Skeletal muscle satellite cell (primary cell): Measurements from ENCODE around the gene SZT2.
A peak's percentile ranks its signal among the peaks of the same experiment; 100 is the strongest.

Experiments
- H3K27me3 ChIP-seq: 2 replicates; pipeline ENCODE4 v1.7.0; 2013; ENCODE audit warnings: low read length; ENCODE audit not compliant: control insufficient read depth, insufficient read depth
- H3K36me3 ChIP-seq: 2 replicates; pipeline ENCODE4 v1.7.0; 2013; ENCODE audit warnings: mild to moderate bottlenecking, control low read depth, low read length; ENCODE audit not compliant: insufficient read depth
- H3K4me1 ChIP-seq: 2 replicates; pipeline ENCODE4 v1.7.0; 2013; ENCODE audit warnings: low read length; ENCODE audit not compliant: control insufficient read depth, insufficient read depth
- H3K4me2 ChIP-seq: 2 replicates; pipeline ENCODE4 v1.7.0; 2013; ENCODE audit warnings: mild to moderate bottlenecking, low read length
- H3K4me3 ChIP-seq: 2 replicates; pipeline ENCODE4 v1.7.0; 2013; ENCODE audit warnings: low read length
- H3K9ac ChIP-seq: 2 replicates; pipeline ENCODE4 v1.7.0; 2013; ENCODE audit warnings: mild to moderate bottlenecking, low read depth, low read length, moderate library complexity
- H3K9me3 ChIP-seq: replicated peaks from 2 replicates; pipeline ENCODE4 v1.7.0; 2013; ENCODE audit warnings: mild to moderate bottlenecking, control low read depth, low read length

Gene SZT2

DNA sequence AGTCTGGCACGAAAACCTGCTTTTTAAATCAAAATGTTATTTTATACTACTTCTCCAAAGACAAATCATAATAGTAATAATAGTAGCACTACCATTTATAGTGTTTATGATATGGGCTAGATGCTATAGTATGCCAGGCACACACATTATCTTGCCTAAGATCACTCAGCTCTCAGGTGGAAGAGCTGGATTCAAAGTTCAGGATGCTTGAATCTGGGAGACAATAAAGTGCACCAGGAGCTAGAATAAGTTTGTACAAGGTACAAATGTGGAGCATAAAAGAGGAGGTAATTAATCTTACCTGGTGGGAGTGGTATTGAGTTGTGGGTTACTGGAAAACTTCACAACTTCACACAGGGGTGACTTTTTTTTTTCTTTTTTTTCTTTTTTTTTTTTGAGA is 11.9 kb upstream of the SZT2 start:
- Histone ChIP-seq H3K36me3 (peaks cover 11% of the 10 kb centered on the region), H3K9ac (no peak overlapping the region), H3K4me3 (no peak overlapping the region), H3K9me3 (no peaks in the 10 kb centered on the region), H3K4me2 (no peak overlapping the region), H3K27me3 (no peaks in the 10 kb centered on the region), H3K4me1 (peaks cover 15% of the 10 kb centered on the region)

DNA sequence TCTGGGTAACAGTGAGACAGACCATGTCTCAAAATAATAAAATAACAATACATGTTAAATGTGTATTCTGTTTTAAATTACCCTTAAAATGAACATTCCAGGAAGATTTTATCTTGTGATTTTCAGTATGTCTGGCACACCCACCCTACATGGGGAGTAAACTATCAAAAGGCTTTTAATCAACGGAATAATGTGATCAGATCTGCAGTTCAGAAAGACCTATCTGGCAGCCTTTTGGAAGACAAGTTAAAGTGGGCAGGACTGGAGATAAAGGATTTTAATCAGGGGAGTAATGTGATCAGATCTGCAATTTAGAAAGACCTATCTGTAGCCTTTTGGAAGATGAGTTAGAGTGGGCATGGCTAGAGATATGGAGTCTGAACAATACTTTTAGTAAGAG is 10.2 kb upstream of the SZT2 start:
- H3K4me3 ChIP-seq, result no peak overlapping the region

DNA sequence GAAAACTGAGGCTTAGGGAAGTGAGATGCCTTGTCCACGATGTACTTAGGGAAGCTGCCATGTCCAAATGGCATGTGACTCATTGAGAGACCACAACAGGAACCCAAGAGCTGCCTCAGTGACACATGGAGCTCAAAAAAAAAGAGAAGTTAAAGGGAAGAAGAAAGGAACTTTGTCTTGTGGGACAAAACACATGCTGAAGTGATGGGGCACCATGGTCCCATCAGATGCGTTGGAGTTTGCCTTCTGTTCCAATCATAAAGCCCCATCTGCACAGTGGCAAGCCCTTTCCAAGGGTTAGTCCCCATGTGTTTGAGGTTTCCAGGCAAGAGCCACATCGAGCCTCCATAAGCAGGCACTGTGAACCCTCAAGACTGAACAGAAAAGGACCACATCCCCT is 8.1 kb upstream of the SZT2 start:
- Histone ChIP-seq H3K9me3 (no peaks in the 10 kb centered on the region), H3K9ac (no peak overlapping the region), H3K4me1 (no peaks in the 10 kb centered on the region), H3K36me3 (peaks cover 49% of the 10 kb centered on the region), H3K4me2 (no peak overlapping the region), H3K4me3 (no peak overlapping the region), H3K27me3 (no peaks in the 10 kb centered on the region)

More for the DNA sequence above, 10.2 kb upstream of the SZT2 start:
- Histone ChIP-seq H3K27me3 (no peaks in the 10 kb centered on the region), H3K9me3 (no peaks in the 10 kb centered on the region), H3K9ac (no peak overlapping the region), H3K4me1 (no peaks in the 10 kb centered on the region), H3K36me3 (peaks cover 28% of the 10 kb centered on the region), H3K4me2 (no peak overlapping the region)

DNA sequence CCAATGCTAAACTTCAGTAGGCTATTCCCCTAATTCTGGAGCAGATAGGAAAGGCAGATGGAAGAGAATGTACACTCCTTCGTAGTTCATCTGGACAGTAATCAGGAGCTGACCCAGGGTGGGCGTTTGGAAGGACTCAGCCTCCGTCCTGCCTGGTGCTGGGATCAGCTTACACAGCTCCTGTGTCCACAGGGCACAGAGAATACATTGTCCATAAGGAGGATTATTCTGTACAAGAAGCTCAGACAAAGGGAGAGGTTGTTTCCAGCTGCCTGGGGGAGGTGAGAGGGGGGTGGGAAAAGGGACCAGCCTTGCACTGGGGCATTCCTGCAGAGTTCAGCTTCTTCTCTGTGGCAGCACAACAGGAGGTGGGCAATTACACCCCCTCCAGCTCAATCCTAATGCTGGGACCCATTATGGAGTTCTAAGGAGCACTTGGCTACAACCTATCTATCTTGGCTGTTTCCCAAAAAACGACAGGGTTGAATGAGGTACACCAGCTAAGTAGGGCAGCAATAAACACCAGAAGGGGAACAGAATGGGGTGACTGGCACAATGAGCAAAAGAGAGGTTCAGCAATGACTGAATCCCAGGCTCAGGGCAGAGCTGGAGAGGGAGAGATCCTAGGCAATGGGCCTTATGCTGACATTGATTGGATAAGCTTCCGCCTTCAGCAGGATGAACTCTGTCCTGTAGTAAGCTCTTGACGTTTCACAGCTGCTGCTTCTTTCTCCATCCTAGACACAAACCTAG is 7.5 kb upstream of the SZT2 start:
- Histone ChIP-seq H3K27me3 (no peaks in the 10 kb centered on the region), H3K4me1 (no peaks in the 10 kb centered on the region), H3K4me3 (no peak overlapping the region), H3K9me3 (no peaks in the 10 kb centered on the region), H3K36me3 (peaks cover 55% of the 10 kb centered on the region), H3K9ac (no peak overlapping the region), H3K4me2 (no peak overlapping the region)

DNA sequence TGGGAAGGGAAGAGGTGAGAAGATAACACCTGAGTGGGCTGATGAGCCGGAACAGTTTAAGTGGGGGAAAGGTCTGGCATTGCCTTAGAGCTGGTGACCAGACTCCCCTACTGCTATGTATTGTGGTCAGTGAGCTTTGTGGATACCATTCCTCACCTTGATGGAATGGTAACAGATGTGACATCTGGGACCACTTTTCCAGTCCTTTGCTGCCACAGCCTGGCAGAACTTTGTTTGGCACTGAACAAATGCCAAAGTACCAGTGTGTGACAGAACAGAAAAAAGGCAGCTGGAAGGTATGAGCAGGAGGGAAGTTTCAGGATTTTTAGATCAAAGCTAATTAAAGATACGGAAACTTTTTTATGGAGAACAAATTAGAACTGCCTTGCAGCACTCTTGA is 6.2 kb upstream of the SZT2 start:
- Histone ChIP-seq H3K9ac (no peak overlapping the region), H3K27me3 (no peaks in the 10 kb centered on the region), H3K9me3 (no peaks in the 10 kb centered on the region), H3K36me3 (peaks cover 64% of the 10 kb centered on the region), H3K4me3 (no peak overlapping the region), H3K4me1 (peaks cover 9% of the 10 kb centered on the region), H3K4me2 (no peak overlapping the region)

DNA sequence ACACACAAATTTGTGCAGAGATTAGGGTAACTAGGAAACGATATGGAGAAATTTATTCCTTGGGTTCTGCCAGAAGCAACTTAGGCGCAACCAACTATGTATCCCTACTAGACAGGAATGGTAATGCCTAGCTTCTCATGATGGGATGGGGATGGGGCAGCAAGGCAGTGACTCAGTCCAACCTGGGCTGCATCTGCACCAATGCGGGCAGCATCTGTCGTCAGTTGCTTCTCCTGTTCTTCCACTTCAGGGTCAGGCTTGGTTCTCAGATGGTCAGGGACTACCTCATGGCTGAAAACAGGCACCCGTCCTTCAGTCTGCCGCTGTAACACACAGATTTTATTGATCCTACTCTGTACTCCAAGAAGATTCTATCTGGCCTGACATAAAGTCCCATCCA is 3.0 kb upstream of the SZT2 start:
- Histone ChIP-seq H3K4me1 (peaks cover 20% of the 10 kb centered on the region), H3K27me3 (no peaks in the 10 kb centered on the region), H3K9ac (no peak overlapping the region), H3K36me3 (peaks cover 64% of the 10 kb centered on the region), H3K4me3 (no peak overlapping the region), H3K9me3 (no peaks in the 10 kb centered on the region), H3K4me2 (no peak overlapping the region)

DNA sequence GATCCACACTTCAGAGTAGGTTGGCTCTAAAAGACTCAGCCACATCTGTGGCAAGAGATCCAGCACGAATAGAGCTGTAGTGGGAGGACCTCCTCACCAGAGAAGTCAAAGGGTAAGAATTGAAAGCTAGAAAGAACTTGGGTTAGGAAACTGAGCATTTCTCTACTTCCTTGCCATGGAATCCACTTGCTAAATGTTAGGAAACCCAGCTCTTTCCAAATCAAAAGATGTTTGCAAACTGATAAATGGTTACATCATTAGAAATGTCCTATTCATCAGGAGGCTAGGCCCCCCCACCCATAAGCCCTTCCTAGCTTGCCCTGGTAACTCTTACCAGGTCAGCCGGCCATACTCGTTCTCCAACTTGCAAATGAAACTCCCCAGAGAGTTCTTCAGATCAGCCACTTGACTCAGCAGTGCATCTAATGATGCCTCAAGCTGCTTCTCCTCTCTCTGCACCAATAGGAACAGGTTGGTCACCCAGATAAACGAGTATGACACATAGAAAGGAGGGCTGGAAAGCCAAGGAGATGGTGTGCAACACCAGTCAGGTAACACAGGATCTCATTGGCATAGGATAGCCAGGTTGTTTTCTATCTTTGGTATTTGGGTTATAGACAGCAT is 1.6 kb upstream of the SZT2 start:
- Histone ChIP-seq H3K9ac (peak overlapping the region; percentile 96), H3K4me2 (peak overlapping the region; percentile 89), H3K36me3 (peaks cover 50% of the 10 kb centered on the region), H3K9me3 (no peaks in the 10 kb centered on the region), H3K4me3 (peak overlapping the region; percentile 99), H3K27me3 (no peaks in the 10 kb centered on the region), H3K4me1 (peaks cover 20% of the 10 kb centered on the region)

DNA sequence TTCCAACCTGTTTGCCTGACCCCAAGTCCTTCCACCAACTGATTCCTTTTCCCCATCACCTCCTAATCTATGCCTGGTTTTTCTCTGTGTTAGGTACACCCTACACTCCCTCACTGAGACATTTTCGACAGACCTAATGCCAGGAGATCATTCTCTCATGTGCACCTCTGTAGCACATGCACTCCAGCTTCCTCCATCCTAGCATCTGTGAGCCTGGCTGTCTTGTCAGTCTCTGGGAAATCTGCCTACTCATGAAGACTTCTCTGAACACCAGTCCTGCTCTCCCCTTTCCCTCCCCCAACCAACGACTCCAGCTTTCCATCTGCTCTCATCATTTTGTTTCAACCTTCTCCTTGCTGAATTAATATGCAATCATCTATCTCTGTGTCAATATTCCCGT is 1.1 kb upstream of the SZT2 start:
- H3K27me3 ChIP-seq, result no peaks in the 10 kb centered on the region
- peaks cover 45% of the 10 kb centered on the region for H3K36me3 ChIP-seq
- H3K4me3 ChIP-seq, result peak overlapping the region; percentile 99
- peak overlapping the region; percentile 96 for H3K9ac ChIP-seq
- H3K4me2 ChIP-seq, result peak overlapping the region; percentile 89
- peaks cover 20% of the 10 kb centered on the region for H3K4me1 ChIP-seq
- no peaks in the 10 kb centered on the region for H3K9me3 ChIP-seq

DNA sequence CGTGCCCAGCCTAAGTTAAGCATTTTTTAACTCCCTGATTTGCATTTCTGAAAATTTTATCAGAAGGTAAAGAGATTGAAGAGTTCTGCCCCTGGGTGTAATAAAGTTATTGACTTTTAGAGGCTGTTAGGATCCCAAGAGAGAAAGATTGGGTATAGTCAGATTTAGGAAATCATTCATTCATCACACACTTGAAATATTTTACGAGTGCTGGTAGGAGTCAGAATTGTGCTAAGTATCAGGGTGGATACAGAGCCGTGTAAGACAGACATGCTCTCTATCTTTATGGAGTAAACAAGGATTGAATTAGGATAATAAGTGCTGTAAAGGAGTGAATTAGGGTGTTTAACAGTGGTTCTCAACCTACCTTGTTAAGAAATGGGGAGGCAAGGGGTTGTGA is 3.0 kb downstream of the SZT2 start:
- Histone ChIP-seq H3K36me3 (peaks cover 11% of the 10 kb centered on the region), H3K4me2 (no peak overlapping the region), H3K27me3 (no peaks in the 10 kb centered on the region), H3K9ac (no peak overlapping the region), H3K4me1 (peaks cover 19% of the 10 kb centered on the region), H3K4me3 (no peak overlapping the region), H3K9me3 (no peaks in the 10 kb centered on the region)

DNA sequence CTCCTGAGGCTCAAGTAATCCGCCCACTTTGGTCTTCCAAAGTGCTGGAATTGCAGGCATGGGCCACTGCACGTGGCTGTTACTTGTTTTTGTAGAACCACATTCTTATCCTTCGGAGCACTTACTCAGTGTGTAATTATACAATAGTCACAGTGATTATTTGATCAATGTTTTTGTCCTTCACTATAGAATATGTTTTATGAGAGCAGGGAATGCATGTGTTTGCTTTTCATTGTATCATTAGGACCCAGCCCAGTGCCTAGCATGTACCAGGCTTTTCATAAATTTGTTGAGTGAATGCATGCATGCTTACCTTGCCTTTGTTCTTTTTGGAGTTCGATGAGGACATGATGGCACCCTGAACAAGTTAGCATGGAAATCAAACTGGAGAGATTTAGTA is 5.8 kb downstream of the SZT2 start:
- Histone ChIP-seq H3K4me2 (no peak overlapping the region), H3K9ac (no peak overlapping the region), H3K36me3 (peaks cover 10% of the 10 kb centered on the region), H3K27me3 (no peaks in the 10 kb centered on the region), H3K4me3 (no peak overlapping the region), H3K4me1 (peaks cover 5% of the 10 kb centered on the region), H3K9me3 (no peaks in the 10 kb centered on the region)

DNA sequence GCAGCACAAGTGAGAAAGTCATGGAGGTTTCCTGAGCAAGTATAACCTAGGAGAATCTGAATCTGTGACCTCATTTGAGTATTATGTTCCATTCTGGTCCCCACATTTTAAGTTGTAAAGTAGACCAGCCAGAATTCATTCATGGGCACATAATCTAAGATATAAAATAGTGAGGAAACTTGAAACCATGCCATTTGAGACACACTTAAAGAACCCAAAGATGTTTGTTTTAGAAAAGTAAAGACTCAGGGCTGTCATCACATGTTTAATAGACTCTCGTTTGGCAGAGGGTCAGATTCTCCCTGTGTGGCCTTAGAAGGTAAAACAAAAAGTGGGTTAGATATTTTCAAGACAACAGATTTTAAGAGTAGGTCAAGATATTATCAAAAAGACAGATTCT is 6.4 kb downstream of the SZT2 start:
- Histone ChIP-seq H3K4me2 (no peak overlapping the region), H3K4me1 (no peaks in the 10 kb centered on the region), H3K4me3 (no peak overlapping the region), H3K9ac (no peak overlapping the region), H3K9me3 (no peaks in the 10 kb centered on the region), H3K36me3 (peaks cover 10% of the 10 kb centered on the region), H3K27me3 (no peaks in the 10 kb centered on the region)

DNA sequence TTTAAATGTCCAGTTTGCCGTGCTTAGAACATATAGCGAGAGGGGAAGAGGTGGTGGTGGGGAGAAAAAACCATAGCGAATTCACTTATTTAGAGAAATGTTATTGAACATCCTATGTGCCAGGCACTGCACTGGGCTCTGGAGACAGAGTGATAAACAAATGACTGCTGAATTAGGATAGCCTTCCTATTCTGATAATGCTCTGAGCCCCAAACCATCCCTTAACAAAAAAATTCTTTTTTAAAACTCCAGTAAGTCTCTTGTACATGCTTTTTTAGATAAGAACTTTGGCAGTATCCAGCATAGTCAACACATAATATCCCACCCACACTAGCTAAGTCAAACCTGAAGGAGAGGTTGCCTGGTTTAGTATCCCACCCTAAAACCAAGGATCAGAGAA is 8.5 kb downstream of the SZT2 start:
- Histone ChIP-seq H3K9ac (no peak overlapping the region), H3K4me1 (no peaks in the 10 kb centered on the region), H3K36me3 (peaks cover 15% of the 10 kb centered on the region), H3K4me2 (no peak overlapping the region), H3K27me3 (no peaks in the 10 kb centered on the region), H3K4me3 (no peak overlapping the region), H3K9me3 (no peaks in the 10 kb centered on the region)
